Ammon's horn (tissue), 1 donor: Measurements from ENCODE around the gene RBM10.

ENCODE experiments used
- DNase-seq: peaks from one replicate; pipeline ENCODE4 v3.0.0-alpha.2; 2016; ENCODE audit warnings: low spot score

Gene RBM10

GRCh38 chrX:47218280-47218919 lies 73.4 kb downstream of the RBM10 start, which contains the start of gene CDK16:
Gene CDK16, plus strand, starts transcription at chrX:47218681. Its CDS starts 4,877 bp downstream, at chrX:47223558.
- peak; percentile 65 for DNase-seq

GRCh38 chrX:47218920-47219815 lies 74.1 kb downstream of the RBM10 start:
- DNase-seq: no peak

GRCh38 chrX:47221756-47222155 lies 76.7 kb downstream of the RBM10 start:
- no peak for DNase-seq

GRCh38 chrX:47222751-47223350 lies 77.8 kb downstream of the RBM10 start:
- no peak for DNase-seq

- DNase-seq: no peak
Observed at GRCh38 chrX:47223476-47224250, 78.6 kb downstream of the RBM10 start.

- no peak for DNase-seq
Observed at GRCh38 chrX:47224266-47224895, 79.4 kb downstream of the RBM10 start.

GRCh38 chrX:47224896-47225290 lies 79.9 kb downstream of the RBM10 start:
- DNase-seq: no peak

GRCh38 chrX:47226071-47226470 lies 81.0 kb downstream of the RBM10 start:
- DNase-seq: no peak

GRCh38 chrX:47226531-47227333 lies 81.7 kb downstream of the RBM10 start:
- DNase-seq: no peak

- DNase-seq: no peak
Observed at GRCh38 chrX:47227334-47227583, 82.2 kb downstream of the RBM10 start.

GRCh38 chrX:47228550-47229270 lies 83.7 kb downstream of the RBM10 start:
- DNase-seq: no peak

- DNase-seq: no peak
Observed at GRCh38 chrX:47229427-47229826, 84.4 kb downstream of the RBM10 start.

GRCh38 chrX:47230136-47230868 lies 85.3 kb downstream of the RBM10 start:
- DNase-seq: no peak

- DNase-seq: no peak
Observed at GRCh38 chrX:47231167-47231566, 86.1 kb downstream of the RBM10 start.

- no peak for DNase-seq
Observed at GRCh38 chrX:47232197-47232802, 87.3 kb downstream of the RBM10 start.

GRCh38 chrX:47232803-47233332 lies 87.8 kb downstream of the RBM10 start, which contains the start of gene USP11:
Gene USP11, plus strand, starts transcription at chrX:47233009. Its CDS starts 35 bp downstream, at chrX:47233044.
- peak; percentile 52 for DNase-seq

- DNase-seq: peak; percentile 95
Observed at GRCh38 chrX:47233333-47234113, 88.5 kb downstream of the RBM10 start.

- DNase-seq: no peak
Observed at GRCh38 chrX:47234583-47234982, 89.6 kb downstream of the RBM10 start.
